Heart left ventricle (tissue), 16 donors: Measurements from ENCODE around the gene SLC39A11. TPM values are rescaled to one million over a fixed set of nuclear protein-coding genes. Genes with fewer than 3 reads are reported as not detected.

ENCODE experiments used
- ATAC-seq, 4 donors: fragments of 200-7000 bp; cut with Tn5 transposase; one replicate each; pipeline ENCODE4 v1.9.1; 2020 to 2022; ENCODE audit warnings: moderate library complexity in 4 of 4, mild to moderate bottlenecking in 3 of 4, moderate number of reproducible peaks in 1 of 4
- DNase-seq, 5 donors: peaks; one replicate each; pipeline ENCODE4 v3.0.0-alpha.2; 2020
- H3K27ac ChIP-seq, 12 donors: fragments of 200-600 bp; sonication (generic) in 4 of 12; one replicate each; pipeline versions ENCODE4 v1.5.0 to v1.8.0; 2016 to 2022; ENCODE audit warnings: mild to moderate bottlenecking in 2 of 12
- H3K27me3 ChIP-seq, 9 donors: fragments of 200-600 bp; sonication (generic) in 2 of 9; one replicate each; pipeline versions ENCODE4 v1.5.1 to v1.8.0; 2016 to 2022; ENCODE audit warnings: mild to moderate bottlenecking in 3 of 9
- H3K36me3 ChIP-seq, 9 donors: fragments of 200-600 bp; sonication (generic) in 2 of 9; one replicate each; pipeline versions ENCODE4 v1.5.0 to v1.8.0; 2018 to 2022; ENCODE audit warnings: mild to moderate bottlenecking in 2 of 9
- H3K4me1 ChIP-seq, 12 donors: fragments of 200-600 bp; sonication (generic) in 4 of 12; one replicate each; pipeline versions ENCODE4 v1.5.0 to v1.8.0; 2016 to 2022; ENCODE audit warnings: mild to moderate bottlenecking in 3 of 12
- H3K4me3 ChIP-seq, 12 donors: fragments of 200-600 bp; sonication (generic) in 4 of 12; one replicate each; pipeline versions ENCODE4 v1.5.0 to v1.8.0; 2017 to 2022; ENCODE audit warnings: mild to moderate bottlenecking in 9 of 12, moderate library complexity in 4 of 12
- H3K9me3 ChIP-seq, 12 donors: fragments of 200-600 bp; sonication (generic) in 4 of 12; one replicate each; pipeline versions ENCODE4 v1.5.0 to v1.8.0; 2016 to 2022; ENCODE audit warnings: mild to moderate bottlenecking in 1 of 12
- CTCF ChIP-seq, 12 donors: fragments of 200-600 bp; sonication (generic) in 4 of 12; IDR thresholded peaks; one replicate each; pipeline versions ENCODE4 v1.5.0 to v1.8.0; 2018 to 2022; ENCODE audit warnings: antibody characterized with exemption in 12 of 12, mild to moderate bottlenecking in 5 of 12
- POLR2A ChIP-seq, 2 donors: fragments of 450-650 bp; IDR thresholded peaks; one replicate each; pipeline ENCODE4 v1.6.1; 2017; ENCODE audit warnings: antibody characterized with exemption in 2 of 2, mild to moderate bottlenecking in 2 of 2, moderate library complexity in 2 of 2
- WGBS, 4 donors: extraction: QIAGEN DNeasy Blood & Tissue Kit in 2 of 4; methylation state at CpG; one replicate each; pipeline versions ENCODE4 v1.1.5 to v1.1.7; 2013 to 2018; 5-methylcytosine and 5-hydroxymethylcytosine counted together
- intact Hi-C, 10 donors: fragments of 100-400 bp; cut with DNase I; formaldehyde crosslinking; loops; one replicate each; pipeline versions ENCODE4 v1.11.1 to v1.14.2; 2022
- polyA plus RNA-seq, 2 donors: library from polyadenylated mRNA; stranded (reverse); fragments of 200-250 nt; gene quantifications; one replicate each; pipeline ENCODE4 v1.2.3, GENCODE V29; 2013
- total RNA-seq, 9 donors: library from RNA; depleted of rRNA in 2 of 9; stranded (reverse); fragments of >200 nt in 2 of 9; fragmentation: NEBNext Ultra II Directional in 3 of 9; extraction: Animal tissue kit (Norgen Biotek cat#: 25700) in 3 of 9; gene quantifications; one replicate each; pipeline versions ENCODE4 v1.1.0 to v1.2.4, GENCODE V29; 2016 to 2023
- donor health status: ischemic (EF 13 %, LVEDD 7.1; RV severe dilation, severe dysfunction).
- donor health status: healthy with polysubstance abuse.
- donor health status: DM: no; HTN: yes; CAD: no.
- donor health status: DM: no; HTN: no; CAD: no.
- donor health status: ischemic (EF 25% LVEDD 6.9; RV normal size, moderate dysfunction).
- donor health status: ischemic (EF 25% LVEDD 5.7; RV mildly dilated, moderate dysfunction).
- donor health status: healthy.
- donor health status: DM: yes; HTN: yes; CAD: no.
- donor health status: ischemic (EF 35%, LVEDD 5.7; RV mildly dilated, moderate dysfunction).
- donor health status: nonischemic (EF 11% LVEDD 7.7; RV severe dilation, severe dysfunction).
- donor health status: DM: yes; HTN: yes; CAD: no.
- donor health status: PGD.
- donor health status: ischemic (EF 29% LVEDD 5.4; RV normal size, mild dysfunction).
- donor health status: nonischemic (EF 23%, LVEDD 6.1; RV moderate dilation, normal function).

SLC39A11 gene
- total and polyA plus RNA-seq, 11 donors = 2.5 to 23.3 (median 8.4) TPM

DNA sequence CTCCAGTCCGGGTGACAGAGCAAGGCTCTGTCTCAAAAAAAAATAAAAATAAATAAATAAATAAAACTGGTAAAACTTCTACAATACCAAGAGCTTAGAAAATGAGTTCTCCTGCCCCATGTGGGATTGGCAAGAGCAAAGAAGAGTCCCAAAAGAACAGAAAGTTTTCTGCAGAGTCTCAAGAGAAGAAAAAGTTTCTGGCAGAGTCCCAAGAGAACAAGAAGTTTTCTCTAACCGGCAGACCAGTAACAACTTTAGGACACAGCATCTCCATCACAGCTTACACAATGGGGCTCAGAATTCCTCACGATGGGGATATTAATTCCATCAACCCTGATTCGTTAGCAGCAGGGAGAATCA, 1.1 kb downstream of the SLC39A11 start:
- DNase-seq (no peak), ATAC-seq (no peak)
- Histone ChIP-seq H3K27ac (peak overlapping the region in 6 of 12 donors; percentile 31 to 78 (median 72)), H3K4me1 (peaks cover 0 to 31% (median 13%) of the 10 kb centered on the region in 12 donors), H3K4me3 (peak overlapping the region in 10 of 12 donors; percentile 55 to 87 (median 75)), H3K9me3 (no peaks in the 10 kb centered on the region), H3K36me3 (peaks cover 0 to 22% (median 9%) of the 10 kb centered on the region in 9 donors), H3K27me3 (no peaks in the 10 kb centered on the region)
- 50 to 59% (median 54%) methylated on average over 4 of the region's 4 CpGs for WGBS, 4 donors
- intact Hi-C loops = loop anchor here in 3 of 10 donors (5.0 to 10.0 kb wide), 3 partner anchors 101 to 107 kb away; partner anchors contain the start of gene COG1 (in 1 of the 3)
- TF ChIP-seq CTCF (IDR thresholded peaks at IDR 0.05) = no peak
- TF ChIP-seq POLR2A (IDR thresholded peaks at IDR 0.05) = no peak

DNA sequence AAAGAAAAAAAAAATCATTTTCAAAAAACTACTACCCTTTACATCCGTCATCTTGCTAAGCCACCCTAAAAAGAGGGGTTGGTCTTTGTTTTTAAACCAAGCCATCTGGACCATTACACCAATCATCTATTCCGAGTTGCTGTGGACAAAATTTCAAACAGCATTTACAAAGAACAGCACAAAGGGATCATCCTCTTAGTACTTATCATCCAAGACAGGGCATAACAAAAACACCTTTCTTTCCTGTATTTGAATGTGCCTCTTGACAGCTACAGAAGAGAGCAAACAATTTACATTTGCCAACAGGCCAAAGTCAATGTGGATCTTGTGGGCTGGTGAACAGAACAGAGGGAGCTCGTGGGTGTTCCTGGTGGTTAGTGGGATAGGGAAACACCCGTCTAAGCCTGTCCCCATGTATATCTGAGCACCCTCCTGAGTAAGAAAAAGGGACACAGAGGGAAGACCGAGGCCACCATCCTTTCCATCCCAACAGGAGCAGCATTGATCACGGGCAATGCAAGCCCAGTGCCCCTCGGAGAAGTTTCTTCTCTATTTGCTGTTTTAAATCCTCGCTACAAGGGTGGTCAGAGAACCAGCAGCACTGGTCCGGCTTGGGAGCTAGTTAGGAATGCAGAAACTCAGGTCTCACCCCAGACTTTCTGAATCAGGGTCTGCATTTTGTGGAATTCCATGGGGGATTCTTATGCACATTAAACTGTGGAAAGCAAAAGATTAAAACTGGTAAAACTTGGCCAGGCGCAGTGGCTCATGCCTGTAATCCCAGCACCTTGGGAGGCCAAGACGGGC, 1.9 kb downstream of the SLC39A11 start:
- 91 to 95% (median 92%) methylated on average over 11 of the region's 11 CpGs for WGBS, 4 donors
- H3K27ac ChIP-seq = no peak overlapping the region

DNA sequence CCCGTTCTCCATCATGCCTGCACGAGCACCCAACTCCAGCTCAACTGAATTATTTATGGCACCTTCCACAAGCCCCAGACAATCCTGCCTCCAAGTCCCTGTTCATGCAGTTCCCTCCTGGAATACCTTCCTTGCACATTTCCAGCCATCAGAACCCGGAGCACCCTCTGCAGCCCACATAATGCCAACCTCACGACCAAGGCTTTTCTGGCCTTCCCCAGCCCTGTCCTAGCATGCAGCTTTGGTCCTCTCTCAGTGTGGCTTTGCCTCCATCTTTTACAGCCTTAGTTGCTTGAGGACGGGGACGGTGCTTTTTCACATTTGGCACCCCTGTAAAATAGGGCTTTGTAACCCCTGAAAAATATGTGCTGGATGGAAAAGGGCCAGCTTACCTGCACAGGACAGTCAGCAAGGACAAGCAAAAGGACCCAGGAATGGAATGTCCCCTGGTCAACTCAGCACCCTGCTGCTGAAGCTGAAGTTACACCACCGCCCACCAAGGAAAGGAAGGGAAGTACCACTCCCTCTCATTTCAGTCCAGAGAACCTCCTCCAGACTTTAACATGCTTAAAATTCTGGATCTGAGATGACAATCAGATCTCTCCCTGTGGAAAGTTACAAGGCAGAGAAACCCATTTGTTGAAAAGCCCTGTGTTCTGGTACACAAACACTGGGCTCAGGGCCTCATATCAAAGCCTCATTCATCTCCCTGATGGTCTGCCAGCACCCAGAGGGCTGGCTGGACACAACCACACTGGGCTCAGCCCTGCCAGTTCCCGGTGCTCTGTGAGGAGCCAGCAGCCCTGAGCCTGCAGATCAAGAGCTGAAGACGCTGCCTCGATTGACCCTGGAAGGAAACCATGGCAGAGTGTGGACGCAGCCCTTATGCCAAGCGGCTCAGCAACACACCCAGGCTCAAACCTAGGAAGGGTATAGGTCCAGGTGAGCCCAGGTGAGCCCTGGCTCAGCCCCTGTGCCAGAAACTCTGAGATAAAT, 2.9 kb downstream of the SLC39A11 start:
- Histone ChIP-seq H3K36me3 (peaks cover 0 to 35% (median 17%) of the 10 kb centered on the region in 9 donors), H3K4me1 (peaks cover 0 to 31% (median 13%) of the 10 kb centered on the region in 12 donors), H3K27ac (no peak overlapping the region), H3K27me3 (no peaks in the 10 kb centered on the region), H3K9me3 (no peaks in the 10 kb centered on the region), H3K4me3 (no peak overlapping the region)
- TF ChIP-seq CTCF (IDR thresholded peaks at IDR 0.05) = no peak
- no peak for TF ChIP-seq POLR2A (IDR thresholded peaks at IDR 0.05)
- 83 to 90% (median 89%) methylated on average over 10 to 12 of the region's 12 CpGs for WGBS, 4 donors
- DNase-seq (no peak), ATAC-seq (no peak)
- intact Hi-C loops = loop anchor here in 3 of 10 donors (5.0 to 10.0 kb wide), 3 partner anchors 102 to 105 kb away; partner anchors contain the start of gene COG1 (in 1 of the 3)

More for the DNA sequence above, 1.9 kb downstream of the SLC39A11 start:
- H3K4me1 ChIP-seq = peaks cover 0 to 31% (median 13%) of the 10 kb centered on the region in 12 donors
- no peak for TF ChIP-seq CTCF (IDR thresholded peaks at IDR 0.05)
- TF ChIP-seq POLR2A (IDR thresholded peaks at IDR 0.05) = no peak
- DNase-seq (no peak), ATAC-seq (no peak)
- H3K27me3 ChIP-seq = no peaks in the 10 kb centered on the region
- H3K36me3 ChIP-seq = peaks cover 0 to 27% (median 11%) of the 10 kb centered on the region in 9 donors
- intact Hi-C loops = loop anchor here in 3 of 10 donors (5.0 to 10.0 kb wide), 3 partner anchors 102 to 106 kb away; partner anchors contain the start of gene COG1 (in 1 of the 3)
- peak overlapping the region in 1 of 12 donors; percentile 80 for H3K4me3 ChIP-seq
- H3K9me3 ChIP-seq = no peaks in the 10 kb centered on the region
